Activated T-cell treated with anti-CD3 and anti-CD28 coated beads, Interleukin-2, amount 50 U/mL, for 48 hours (primary cell): ENCODE data around the gene HOXA9.

Experiments
- DNase-seq, 2 experiments: peaks; one replicate each; pipeline ENCODE4 v3.0.0-alpha.2; 2020

HOXA9 gene

DNA sequence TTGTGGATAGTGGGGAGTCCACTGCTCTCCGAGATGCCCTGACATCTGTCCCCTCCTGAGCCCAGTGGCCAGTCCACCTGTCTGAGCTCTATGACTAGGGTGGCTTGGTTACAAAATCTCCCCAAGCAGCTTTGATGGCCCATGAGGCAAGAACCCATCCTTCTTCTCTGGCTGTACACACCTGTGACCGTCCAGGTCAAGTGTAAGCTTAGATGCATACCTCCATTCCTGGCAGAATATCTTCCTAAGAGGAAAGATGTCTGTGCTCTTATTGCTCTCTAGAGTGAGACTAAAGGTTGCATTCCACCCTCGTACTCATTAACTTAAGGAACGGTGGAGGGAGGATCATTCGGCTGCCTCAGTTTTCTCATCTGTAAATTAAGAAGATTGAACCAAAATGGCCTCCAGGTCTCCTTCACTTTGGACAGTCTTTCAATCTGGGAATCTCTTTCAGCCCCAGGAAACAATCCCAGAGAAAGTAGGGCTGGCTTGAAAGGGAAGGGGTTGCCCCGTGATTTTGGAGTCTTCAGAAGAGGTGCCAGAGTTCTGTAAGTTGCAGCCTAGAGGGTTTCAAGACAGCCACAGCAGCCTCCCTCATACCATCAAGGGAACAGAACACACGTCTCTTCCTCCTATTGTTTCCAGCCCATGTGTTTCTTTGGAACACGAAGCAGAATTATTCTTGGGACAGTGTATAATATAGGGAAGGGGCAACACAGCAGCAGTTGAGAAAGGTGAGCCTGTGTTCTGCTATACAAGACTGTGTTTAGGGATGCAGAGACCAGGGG is 40.2 kb downstream of the HOXA9 start:
- DNase-seq, result no peak

DNA sequence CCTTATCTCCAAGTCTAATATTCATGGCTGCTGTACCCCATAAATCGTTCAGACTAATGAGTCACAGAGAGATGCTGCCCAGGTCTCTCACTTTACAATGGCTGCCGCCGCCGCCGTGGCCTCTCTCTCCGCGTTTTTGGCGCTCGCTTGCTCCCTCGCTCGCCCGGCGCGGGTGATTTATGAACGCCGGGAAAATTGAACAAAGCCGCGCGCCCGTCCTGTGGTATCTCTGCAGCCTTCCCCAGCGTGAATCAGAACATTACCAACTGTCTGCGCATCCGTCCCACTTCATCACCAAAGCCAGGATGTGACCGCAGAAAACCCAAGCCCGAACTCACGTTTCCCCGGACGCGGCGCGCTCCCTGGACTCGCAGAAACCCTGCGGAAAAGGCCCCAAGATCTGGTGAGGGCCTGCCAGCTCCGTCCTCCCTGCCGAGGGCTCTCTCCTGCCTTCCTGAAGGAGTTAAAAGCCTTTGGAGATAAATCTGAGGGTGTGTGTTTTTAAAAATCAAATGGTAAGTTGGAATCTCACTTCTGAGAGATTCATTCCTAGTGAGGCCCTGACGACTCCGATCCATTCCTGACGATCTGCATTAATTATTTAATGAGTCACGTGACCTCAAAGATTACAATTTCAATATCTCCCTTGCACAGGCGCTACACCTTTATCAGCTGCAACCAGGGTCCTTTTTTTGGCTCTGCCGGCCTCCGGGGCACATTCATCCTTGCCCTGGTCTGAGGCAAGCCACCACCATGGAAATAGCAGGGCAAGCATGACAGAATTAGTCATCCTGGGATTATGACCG is 41.0 kb downstream of the HOXA9 start:
- no peak for DNase-seq

DNA sequence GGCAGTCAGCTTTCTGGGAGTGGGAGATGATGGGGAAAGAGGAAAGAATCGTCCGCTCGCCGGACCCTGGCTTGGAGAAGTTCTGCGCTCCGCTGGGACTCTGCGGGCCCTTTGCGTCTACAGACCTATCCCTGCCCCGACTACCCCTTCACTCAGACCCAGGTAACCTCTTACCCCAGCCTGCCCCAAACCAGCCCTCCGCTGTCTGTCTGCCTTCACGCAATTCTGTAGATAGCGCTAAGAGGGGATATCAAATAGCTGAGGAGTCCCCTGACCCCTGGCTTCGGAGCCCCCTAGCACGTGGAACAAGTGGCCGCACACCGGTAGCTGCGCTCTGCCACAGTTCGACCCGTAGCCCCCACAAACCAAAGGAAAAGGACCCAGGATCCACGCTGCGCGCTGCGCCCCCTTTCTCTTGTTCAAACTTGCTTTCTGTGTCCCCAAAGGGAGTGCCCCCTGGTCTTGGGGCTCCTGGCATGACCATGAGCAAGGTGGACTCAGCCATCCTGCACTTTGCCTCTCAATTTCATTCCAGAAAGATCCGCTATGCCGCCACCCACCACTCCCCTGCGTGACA is 41.8 kb downstream of the HOXA9 start:
- no peak for DNase-seq

DNA sequence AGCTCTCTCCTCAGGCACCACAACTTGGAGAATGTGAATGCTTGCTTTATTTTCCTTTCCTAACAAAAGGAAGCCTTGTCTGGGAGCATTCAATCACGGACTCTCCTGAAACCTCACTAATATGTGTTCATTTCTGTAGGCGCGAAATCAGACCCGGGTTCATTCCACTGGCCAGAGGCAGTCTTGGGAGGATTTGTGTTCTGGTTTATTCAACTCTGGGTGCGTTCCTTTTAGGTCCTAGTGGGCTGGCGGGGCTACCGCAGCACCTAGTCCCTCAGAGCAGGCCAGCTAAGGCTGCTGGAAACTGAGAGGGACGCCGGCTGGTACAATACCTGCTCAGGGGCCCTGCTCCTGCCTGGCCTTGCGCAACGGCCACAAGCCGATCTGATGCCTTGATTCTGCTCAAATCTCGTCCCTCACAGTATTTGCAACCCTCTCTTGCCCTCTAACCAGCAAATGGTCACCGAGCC is 42.3 kb downstream of the HOXA9 start:
- no peak for DNase-seq

DNA sequence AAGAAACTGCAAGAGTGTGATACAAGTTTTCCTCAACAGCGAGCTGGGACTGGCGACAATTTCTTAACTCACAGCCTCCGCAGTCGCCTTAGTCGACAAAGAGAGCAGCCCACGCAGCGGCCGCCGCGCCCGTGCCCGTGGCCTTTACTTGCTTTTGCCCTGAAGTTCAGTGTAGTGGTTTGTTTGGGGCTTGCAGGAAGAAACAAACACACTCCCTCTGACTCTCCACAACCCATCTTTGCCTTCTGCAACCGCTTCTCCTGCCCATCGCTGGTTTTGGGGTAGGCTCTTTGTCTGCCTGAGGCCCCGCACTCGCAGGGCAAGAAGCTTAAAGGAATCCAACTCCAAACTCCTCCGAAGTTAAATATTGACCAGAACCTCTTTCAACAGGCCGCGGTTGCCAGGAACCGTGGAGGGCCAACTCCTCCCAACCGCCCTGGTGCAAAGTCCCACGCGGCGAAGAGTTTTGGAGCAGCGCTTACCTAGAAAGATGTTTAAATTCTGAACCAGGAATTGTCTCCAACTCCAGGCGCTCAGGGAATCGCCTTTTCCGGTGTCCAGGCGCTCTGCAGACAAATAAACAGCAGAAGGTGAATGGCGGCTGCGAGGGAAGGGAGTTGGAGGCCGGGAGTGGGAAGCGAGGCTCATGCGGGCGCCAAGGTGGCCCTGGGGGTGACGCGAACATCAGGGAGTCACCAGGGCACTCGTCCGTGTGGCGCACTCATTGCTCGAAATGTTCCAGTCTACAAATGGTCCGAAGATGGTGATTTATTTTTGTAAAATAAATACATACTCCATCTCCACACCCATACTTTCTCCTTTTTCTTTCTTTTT is 43.0 kb downstream of the HOXA9 start:
- DNase-seq, result no peak

DNA sequence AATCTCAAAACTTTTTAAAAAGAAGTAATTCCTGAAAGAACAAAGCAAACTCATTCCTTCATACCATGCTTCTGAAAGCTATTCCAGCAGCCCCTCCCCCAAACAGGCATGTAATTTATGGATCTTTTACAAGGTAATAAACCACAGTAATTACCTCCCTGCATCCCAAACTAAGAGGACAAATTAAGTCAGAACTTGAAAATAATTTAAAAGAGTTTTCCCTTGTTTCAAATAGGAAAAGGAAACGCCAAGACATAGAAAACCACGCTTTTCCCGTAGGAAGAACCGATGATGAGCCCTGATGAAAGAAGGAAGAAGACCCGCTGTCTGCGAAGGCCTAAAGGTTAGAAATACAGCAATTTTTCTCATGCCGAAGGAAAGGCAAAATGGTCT is 43.7 kb downstream of the HOXA9 start:
- no peak for DNase-seq

DNA sequence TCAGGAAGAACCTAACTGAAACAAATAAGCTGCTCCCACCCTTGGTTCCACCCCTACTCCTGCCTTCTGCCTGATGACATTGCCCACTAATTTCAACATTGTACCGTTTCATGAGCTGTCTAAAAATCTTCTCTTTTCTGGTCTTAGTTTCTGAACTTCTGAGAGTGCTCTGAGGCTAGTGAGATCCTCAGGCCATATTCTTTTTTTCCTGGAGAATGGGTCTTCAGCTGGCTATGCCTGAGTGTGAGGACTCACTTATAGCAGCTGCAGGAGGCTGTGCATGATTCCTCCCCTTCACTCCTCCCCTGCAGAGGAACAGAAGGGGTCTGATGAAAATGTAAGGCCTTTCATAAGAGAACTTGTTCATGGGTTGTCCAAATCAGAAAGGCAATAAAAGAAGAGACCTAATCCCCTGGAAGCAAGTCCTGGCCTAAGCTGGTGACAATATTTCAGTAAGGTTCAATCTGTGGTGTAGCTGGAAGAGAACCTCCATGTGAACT is 45.9 kb downstream of the HOXA9 start:
- no peak for DNase-seq

DNA sequence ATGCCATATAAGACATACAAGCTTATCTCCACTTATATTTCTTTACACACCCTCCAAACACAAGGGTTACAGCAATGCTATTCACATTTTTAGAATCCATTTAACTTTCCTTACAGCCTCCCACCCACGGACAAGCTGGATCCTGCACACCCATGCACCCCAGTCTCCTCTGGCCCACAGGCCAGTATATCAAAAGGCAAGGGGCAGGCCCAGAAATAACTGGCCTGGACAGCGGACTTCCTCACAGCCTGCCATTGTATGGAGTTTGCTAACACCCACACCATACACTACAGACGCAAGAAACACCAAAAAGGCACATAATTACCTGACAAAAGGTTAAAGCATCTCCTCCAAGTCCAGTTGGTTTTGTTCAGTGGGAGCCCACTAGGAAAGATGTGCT is 46.8 kb downstream of the HOXA9 start:
- DNase-seq, result no peak

DNA sequence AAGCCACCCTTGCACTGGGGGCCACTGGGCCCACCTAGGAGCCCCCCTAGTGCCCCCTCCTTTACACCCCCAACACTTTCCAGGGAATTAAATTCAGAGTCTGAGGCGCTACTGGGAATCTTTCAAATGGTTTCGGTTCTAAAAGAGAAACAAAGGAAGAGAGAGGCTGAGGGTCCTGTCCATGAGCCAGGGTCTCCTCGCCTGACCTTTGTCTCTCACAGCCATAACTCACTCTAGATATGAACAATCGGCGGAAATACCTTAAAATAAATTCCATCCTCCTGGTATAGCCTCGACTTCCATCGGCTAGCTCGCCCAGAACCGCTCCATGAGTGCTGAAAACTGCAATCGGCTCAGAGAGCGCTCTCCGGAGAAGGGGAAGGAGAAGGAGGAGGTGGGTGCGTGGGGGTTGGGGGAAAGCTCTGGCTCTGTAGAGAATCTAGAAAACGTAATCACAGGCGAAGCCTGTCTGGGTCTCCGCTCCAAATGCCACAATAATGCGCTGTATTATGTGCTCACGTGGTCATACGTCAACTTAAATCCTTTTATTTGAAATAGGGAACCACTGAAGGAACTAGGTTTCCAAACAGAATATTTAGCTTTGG is 47.3 kb downstream of the HOXA9 start:
- no peak for DNase-seq

DNA sequence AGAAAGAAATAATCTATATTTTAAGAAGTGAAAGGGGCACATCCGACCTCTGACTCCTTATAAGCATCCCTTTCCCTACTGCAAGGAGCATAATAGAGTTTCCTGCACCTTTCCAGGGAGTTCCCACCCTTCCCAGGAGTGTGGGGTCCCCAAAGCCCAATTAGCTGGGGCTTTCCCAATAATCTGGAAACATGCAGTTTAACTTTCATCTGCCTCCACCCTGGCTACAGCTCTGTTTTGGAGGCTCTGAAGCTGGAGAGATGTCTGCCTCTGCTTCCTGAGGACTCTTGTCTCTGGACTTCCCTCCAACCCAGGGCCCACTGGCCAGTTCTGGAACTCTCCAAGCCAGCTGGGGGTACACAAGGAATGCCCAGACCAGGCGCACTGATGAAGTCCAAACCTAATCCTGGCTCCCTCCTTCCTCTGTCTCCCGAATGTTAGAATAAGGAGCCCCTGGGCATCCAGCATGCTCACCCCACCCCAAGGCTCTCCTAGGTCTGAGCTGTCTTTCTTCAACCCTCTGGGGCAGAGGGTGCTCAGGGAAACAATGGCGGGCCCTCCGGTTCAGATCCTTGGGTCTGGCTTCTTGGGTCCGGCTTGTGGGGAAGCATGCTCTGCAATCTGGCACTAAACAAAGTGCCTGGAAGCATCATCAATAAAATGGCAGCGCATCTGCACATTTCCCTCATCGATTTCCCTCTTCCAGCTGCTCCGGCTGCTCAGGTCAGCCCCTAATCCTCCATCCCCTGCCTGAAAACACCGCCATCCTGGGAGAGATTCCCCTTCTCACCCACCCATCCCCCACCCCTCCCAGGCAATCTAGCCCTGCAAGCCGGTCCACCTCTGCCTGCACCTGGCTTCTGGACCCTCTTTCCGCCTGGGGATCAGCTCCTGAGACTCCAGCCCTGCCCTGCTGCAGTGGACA is 48.1 kb downstream of the HOXA9 start:
- no peak for DNase-seq

DNA sequence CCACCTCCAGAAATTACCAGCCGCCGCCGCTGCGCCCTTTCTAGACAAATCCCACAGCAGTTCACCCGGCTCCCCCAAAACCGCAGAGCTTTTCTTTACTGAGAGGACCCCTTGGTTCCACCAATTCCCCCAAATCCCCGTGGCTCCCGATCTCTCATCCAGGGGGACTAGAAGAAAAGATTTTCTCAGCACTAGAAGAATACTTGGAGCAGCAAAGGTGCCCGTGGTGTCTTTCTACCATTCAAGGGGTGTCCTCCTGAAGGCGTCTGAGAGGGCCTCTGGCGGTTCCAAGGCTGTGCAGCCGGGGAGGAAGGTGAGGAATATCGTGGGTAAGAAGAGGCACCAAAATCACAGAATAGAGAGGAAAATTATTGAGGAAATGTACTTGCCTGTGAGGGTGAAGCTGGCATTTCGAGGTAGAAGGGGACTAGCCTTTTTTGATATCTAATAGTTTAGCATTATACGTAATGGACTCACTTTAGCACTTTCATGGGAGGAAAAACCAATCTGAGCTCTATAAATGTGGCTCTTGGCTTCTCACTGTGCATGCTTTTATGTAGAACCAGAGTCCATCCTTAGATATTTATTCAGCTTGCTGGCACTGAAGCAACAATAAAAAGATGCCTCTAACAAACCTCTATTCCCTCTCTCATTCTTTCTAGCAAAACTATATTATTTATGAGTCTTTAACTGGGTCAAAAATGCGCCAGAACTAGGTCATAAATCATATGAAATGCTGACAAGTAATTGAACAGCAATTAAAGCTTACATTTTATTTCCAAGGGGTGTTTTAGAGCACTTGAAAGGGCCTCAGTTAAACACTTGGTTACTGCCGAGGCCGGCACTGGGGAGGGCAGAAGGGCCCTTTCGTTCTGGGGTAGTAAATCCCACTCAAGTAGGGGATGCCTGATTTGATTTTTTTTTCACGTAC is 49.0 kb downstream of the HOXA9 start:
- DNase-seq, result no peak

DNA sequence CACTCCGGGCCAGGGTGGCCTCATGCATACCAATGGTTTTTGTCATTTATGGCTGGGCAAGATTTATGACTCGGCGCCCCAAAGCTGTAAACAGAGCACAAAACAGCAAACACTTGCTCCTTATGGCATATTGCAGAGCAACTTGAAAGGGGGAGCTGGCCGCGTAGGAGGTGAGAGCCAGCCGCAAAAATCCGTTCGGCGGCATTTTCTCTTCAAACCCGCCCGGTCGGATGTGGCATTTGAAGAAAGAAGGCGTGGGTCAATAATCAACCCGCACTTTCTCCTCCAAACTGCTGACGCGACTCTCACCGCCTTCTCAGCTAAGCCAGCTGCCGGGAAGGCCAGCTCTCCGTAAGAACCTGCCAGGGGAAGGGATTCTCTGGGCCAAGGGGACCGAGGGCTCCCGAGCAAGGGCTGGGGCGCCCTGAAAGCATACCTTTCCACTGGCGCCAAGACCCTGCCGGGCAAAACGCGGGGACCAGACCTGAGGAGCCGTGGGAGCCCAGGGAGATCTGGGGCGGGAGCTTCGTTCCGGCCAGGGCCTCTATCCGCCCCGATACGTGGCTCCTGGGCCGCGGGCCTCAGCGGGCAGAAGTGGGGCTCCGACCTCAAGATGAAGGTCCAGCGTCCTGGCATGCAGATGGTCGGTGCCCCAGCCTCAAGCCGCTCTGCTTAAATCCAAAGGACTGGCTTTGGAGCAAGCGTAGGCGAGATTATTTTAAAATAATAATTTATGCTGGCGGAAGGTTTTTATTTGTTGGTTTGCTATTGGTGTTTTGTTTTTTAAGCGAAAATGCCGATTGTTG is 49.9 kb downstream of the HOXA9 start:
- no peak for DNase-seq

DNA sequence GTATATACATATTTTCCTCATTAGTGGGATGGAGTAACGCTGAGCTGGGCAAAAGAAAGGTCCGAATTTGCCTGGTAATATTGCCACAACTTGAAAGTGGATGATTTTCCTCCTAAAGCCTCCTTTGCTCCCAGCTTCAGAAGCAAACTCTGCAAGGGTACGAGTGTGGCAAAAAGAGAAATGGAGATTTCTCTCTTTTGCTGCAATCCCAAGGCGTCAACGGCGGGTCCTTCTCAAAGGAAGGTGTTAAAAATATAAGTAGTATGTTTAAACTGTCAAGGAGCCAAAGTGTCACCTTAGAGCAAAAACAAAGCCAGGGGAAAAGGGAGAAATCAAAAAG is 50.5 kb downstream of the HOXA9 start:
- DNase-seq, result no peak

DNA sequence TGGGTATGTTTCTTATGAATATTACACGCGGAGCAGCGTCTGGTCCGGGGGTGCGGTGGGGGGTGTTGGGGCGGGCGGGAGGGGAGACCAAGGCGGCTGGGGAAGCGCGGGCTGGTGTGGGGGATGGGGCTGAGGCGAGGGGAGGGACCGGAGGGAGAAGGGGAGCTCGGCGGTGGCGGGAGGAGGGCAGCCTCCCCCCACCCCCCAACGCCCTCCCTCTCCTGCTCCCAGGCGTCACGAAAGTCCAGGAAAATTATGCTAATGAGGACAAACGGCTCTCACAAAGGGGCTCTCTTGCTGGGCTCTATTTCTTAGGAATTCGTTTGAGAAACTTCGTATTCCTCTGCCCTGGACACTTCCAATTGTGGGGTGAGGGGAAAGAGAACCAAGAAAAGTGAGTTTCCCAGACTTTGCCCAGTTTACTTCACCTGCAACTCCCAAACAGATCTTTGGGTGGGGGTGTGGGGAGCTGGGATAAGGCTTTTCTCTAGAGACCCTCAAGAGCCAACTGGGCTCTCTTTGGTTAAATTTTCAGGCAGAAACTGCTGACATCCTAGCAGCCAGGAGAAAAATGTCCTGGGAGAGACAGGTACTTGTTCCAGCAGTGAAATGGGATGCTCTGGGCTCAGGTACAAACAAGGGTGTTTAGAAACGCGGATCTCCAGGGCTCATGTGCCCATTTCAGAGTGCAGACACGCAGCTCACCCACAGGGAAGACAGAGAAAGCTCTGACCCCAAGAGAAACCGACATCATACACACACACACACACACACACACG is 51.2 kb downstream of the HOXA9 start:
- DNase-seq, result no peak

DNA sequence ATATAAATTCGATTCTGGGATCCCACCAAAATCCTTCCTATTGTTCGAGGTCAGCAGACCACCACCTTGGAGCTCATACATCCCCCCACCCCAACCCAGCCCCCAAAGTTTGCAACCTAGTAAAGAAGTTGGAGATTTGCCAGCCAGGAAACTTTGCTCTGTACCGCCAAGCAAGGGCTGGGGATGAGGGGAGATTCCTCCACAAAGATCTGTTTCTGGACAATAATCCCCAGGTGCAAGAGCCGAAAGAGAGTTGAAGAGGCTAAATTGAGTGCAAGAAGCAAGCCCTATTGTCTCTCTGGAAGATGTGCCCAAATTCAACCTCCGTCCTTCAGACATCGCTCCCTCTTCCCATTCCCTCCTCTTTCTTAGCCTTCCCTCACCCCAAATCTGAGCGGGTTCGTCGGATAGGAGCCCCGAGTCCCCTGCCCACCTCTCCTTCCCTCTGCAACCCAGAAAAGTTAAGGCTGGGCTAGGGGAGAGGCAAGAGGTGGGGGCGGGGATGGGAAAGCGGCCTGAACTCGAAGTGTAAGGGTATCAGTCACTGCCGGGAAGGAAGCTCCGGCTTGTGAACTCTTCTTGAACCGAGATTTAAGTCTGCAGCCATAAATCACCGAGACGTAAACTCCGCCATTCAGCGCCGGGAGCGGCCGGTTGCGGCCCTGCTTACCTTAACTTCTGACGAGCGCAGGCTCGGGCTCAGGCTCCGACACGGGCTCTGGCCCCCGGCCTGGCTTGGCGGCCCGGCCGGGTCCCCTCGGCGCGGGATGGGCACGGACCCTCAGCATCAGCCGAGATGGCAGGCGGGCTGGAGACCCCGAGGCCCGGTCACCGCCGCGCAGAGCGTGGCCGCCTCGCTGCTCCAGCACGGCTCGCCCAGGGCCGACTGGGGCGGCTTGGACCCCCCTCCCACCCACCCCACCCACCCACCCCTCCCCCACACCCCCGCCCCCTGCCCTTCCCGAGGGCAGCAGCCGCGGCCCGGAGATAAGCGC is 52.1 kb downstream of the HOXA9 start:
- DNase-seq, result no peak
